NCI-H1694 treated with DMSO at 0.1 percent for 48 hours (cell line): Measurements from ENCODE around the gene CD19.
"Not testable (repeated sequence)": the region's sequence is repeated elsewhere in the genome, so short reads cannot be mapped to it uniquely, and the experiment has no call there.

Experiments
- DNase-seq: peaks from one replicate; lab custom pipeline; 2025; lab: John Stamatoyannopoulos, UW

The CD19 gene

GRCh38 chr16:28931801-28932225 lies at the start of gene CD19:
TSS of gene CD19 (plus strand) at chr16:28931971. CDS start at chr16:28932001, 30 bp downstream.
- no peak for DNase-seq

GRCh38 chr16:28882551-28883160 lies 49.1 kb upstream of the CD19 start:
- no peak for DNase-seq

- DNase-seq = no peak
Measured at GRCh38 chr16:28883221-28883996, 48.4 kb upstream of the CD19 start.

GRCh38 chr16:28884045-28884444 lies 47.7 kb upstream of the CD19 start:
- DNase-seq = no peak

GRCh38 chr16:28886945-28887344 lies 44.8 kb upstream of the CD19 start:
- no peak for DNase-seq

GRCh38 chr16:28890355-28890754 lies 41.4 kb upstream of the CD19 start:
- DNase-seq = not testable (repeated sequence)

- no peak for DNase-seq
Measured at GRCh38 chr16:28891964-28892890, 39.5 kb upstream of the CD19 start.

- DNase-seq = no peak
Measured at GRCh38 chr16:28893291-28893690, 38.5 kb upstream of the CD19 start.

GRCh38 chr16:28895609-28896008 lies 36.2 kb upstream of the CD19 start:
- DNase-seq = no peak

GRCh38 chr16:28897826-28898225 lies 33.9 kb upstream of the CD19 start:
- DNase-seq = no peak

- DNase-seq = no peak
Measured at GRCh38 chr16:28898266-28898665, 33.5 kb upstream of the CD19 start.

- DNase-seq = no peak
Measured at GRCh38 chr16:28898942-28899341, 32.8 kb upstream of the CD19 start.

- no peak for DNase-seq
Measured at GRCh38 chr16:28899882-28900590, 31.7 kb upstream of the CD19 start.

- DNase-seq = no peak
Measured at GRCh38 chr16:28900601-28901000, 31.2 kb upstream of the CD19 start.

GRCh38 chr16:28901862-28902261 lies 29.9 kb upstream of the CD19 start:
- DNase-seq = no peak

GRCh38 chr16:28902909-28903308 lies 28.9 kb upstream of the CD19 start:
- DNase-seq = no peak

- DNase-seq = no peak
Measured at GRCh38 chr16:28903344-28904042, 28.3 kb upstream of the CD19 start.

- no peak for DNase-seq
Measured at GRCh38 chr16:28904363-28904762, 27.4 kb upstream of the CD19 start.

GRCh38 chr16:28904828-28905227 lies 26.9 kb upstream of the CD19 start:
- DNase-seq = no peak

GRCh38 chr16:28905229-28905754 lies 26.5 kb upstream of the CD19 start:
- DNase-seq = no peak

GRCh38 chr16:28905800-28906372 lies 25.9 kb upstream of the CD19 start:
- no peak for DNase-seq
